Limb (tissue), 2 donors: ENCODE results near the gene P2RY1.
A peak's percentile ranks its signal among the peaks of the same experiment; 100 is the strongest.

ENCODE experiments used
- DNase-seq, 2 donors: peaks; one replicate each; pipeline ENCODE4 v3.0.0-alpha.2; 2016; ENCODE audit errors: extremely low spot score in 2 of 2

P2RY1 gene

GRCh38 chr3:152834776-152835600 is at the start of gene P2RY1:
Gene P2RY1, plus strand, starts transcription at chr3:152835131. Its CDS starts 652 bp downstream, at chr3:152835783.
- peak; percentile 65 to 80 for DNase-seq

GRCh38 chr3:152786977-152787681 is 47.8 kb upstream of the P2RY1 start:
- no peak for DNase-seq

GRCh38 chr3:152790651-152791387 is 44.1 kb upstream of the P2RY1 start:
- DNase-seq: no peak

DNA sequence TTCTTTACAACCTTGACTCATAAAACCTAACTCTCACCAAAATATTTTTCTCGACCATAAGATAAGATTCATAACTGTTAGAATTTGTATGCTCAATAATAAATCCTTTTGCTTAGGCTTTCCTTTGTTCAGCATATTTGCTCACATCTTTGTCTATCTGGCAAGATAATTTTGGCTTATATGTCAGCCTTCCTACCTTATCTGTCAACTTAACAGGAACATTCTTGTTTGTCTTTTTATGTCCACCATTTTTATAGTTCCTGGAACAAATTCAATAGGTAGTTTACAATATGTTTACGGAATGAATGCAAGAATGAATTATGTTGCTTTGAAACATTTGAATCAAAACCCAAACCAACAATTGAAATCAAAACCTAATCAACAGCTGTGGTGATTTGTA is 41.0 kb upstream of the P2RY1 start:
- DNase-seq: no peak

DNA sequence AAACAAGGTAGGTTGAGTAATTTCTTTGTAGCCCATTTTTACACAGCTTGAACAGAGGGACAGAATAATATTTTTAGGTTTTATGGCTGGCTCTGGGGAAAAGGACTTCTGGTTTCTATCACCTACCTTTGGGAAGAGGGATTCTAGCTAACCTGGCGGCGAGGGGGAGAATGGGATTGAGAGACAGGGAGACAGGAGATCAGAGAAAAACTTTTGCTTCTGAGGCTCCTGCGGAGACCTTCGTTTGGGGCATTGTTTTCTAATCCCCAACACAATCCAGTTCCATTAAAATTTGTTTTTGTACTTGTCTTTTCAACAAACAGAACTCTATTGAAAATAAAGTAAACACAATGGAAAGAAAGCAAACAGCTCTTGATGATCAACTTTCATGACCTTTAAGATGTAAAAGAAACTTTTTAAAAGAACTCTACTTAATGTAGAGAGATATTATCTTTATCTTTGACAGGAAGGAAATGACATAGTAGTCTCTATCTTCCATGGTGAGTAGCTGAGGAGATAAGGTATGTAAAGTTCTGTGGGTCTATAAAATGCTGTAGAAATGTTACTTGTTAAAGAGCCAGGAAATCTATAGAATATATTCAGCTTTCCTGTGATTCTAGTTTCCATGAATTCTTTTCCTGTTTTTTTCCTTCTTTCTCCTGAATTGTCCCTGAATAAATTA is 37.0 kb upstream of the P2RY1 start:
- no peak for DNase-seq

DNA sequence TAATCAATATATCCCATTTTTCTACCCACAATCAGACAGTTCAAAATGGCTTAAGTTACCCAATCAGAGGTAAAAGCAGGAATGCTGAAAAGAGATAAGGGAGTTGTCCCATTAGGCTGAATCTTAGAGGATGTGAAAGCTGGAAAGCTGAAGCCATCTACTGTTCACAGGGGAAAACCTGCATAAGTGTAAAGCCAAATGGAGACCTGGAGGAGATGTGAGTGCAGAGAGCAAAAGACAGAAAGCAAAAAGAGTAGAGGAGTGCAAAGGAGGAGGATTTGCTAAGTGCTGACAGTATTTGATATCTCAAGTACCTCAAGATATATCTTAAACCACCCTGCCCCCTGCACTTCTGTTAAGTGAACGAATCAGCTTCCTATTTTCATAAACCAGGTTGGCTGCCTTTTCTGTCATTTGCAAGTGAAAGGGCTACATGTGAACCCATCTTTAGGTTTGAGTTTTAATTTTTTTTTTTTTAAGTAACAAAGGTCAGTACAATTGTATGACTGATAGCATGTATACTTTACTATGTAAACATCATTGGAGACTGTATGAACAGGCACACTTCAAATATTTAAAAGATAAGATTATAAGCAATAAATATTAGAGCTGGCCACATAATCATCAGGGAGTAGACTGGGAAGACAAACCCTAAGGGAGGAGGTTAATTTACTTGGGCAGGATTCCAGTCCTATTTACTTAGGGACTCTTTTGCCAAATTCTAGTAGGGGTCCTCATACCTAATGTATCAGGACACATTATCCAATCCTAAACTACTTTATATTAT is 22.8 kb upstream of the P2RY1 start:
- DNase-seq: no peak

DNA sequence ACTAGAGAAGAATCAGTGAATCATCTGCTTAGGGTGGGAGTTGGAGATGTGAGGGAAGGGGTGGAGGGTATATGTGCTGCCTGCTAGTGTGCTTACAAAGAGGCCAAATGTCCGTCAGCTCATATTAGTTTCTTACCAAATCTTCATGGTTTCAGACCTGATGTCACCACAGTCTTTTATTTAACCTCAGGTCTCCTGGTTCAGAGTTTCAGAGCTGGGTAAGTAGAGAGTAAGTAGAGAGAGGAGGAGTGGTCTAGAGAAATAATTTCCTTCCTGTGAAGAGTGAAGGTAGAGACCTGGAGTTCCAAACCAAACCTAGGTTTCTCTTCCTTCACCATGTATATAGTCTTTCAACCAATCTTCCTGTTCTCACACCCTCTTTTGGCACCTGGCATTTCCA is 17.5 kb upstream of the P2RY1 start:
- no peak for DNase-seq

GRCh38 chr3:152818027-152818426 is 16.9 kb upstream of the P2RY1 start:
- DNase-seq: no peak

GRCh38 chr3:152823173-152823572 is 11.8 kb upstream of the P2RY1 start:
- peak in 1 of 2 donors; percentile 35 for DNase-seq

- DNase-seq: no peak
These were observed 11.2 kb upstream of the P2RY1 start for GRCh38 chr3:152823781-152824180.

DNA sequence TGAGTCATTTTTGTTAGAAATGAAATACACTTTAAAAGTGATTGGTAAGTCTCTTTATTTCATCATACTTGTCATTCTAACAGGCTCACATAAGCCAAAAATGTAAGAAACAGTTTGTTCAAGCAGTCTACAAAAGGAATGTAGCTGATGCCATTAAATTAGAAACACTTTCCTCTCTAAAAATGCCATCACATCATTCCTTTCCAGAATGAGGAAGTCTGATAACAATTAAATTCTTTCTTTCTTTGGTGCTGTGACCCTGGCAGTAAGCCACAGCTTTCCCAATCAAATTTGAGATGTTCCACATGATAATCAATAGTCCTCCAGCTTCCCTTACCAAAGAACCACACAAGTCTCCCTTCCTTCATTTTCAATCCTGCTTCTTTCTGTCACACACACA is 9.4 kb upstream of the P2RY1 start:
- no peak for DNase-seq

DNA sequence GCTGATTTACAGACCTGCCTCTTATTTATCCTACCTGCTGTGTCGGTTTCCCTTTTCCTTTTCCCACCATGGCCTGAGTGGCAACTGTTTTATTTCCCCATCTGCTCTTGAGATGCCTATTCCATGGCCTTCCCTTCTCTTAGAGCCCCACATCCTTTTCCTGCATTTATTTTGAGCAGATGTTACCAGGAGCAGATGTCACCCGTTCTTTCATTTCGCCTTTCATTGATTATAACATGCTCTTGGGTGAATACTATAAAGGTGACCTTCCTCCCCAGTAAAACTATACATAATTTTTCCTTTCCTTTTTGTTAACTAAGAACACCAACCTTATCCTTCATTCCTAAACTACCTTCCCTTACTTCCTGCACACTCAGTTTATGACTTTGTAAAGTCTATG is 8.5 kb upstream of the P2RY1 start:
- no peak for DNase-seq

- DNase-seq: no peak
These were observed 7.6 kb upstream of the P2RY1 start for GRCh38 chr3:152827313-152827712.

DNA sequence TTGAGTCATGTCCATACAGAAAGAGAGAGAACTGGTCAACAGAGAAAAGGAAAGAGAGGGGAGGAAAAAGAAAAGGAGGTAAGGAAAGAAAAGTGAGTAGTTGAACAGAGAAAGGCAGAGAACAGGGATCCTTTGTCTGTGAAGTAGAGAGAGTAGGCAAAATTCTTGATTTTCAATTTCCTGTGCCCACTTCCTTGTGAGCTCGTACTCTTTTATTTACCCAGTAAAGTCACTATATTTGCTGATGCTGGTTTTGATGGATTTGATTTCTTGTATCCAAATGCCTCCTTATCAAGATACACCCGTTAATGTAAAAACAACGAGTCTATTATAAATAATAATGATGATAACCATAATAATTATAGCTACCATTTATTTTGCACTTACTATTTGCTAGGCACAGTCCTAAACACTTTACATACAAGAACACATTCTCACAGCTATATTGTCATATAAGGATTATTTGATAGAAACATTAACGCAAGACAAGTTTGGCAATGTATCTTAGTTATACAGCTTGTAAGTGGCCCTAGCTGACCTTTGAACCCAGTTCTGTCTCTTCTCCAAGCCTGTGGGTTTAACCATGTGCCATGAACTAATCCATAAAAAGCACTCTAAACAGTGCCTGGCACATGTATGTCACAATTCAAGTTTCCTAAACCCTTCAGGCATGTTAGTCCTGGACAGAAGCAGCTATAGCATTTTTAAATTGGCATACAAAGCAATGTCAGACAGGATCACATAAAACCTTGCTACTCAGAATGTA is 6.7 kb upstream of the P2RY1 start:
- DNase-seq: no peak

- no peak for DNase-seq
These were observed 4.7 kb upstream of the P2RY1 start for GRCh38 chr3:152830245-152830644.

DNA sequence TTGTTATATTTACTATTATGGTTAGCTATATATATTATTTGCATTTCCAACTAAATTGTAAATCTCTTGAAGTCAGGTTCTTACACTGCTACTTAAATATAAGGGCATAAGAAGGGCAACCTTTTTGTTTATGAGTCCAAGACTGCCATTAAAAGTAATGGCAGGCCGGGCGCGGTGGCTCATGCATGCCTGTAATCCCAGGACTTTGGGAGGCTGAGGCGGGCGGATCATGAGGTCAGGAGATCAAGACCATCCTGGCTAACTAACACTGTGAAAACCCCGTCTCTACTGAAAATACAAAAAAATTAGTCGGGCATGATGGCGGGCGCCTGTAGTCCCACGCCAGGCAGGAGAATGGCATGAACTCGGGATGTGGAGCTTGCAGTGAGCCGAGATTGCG is 2.9 kb upstream of the P2RY1 start:
- no peak for DNase-seq

GRCh38 chr3:152833089-152833488 is 1.8 kb upstream of the P2RY1 start:
- DNase-seq: no peak

DNA sequence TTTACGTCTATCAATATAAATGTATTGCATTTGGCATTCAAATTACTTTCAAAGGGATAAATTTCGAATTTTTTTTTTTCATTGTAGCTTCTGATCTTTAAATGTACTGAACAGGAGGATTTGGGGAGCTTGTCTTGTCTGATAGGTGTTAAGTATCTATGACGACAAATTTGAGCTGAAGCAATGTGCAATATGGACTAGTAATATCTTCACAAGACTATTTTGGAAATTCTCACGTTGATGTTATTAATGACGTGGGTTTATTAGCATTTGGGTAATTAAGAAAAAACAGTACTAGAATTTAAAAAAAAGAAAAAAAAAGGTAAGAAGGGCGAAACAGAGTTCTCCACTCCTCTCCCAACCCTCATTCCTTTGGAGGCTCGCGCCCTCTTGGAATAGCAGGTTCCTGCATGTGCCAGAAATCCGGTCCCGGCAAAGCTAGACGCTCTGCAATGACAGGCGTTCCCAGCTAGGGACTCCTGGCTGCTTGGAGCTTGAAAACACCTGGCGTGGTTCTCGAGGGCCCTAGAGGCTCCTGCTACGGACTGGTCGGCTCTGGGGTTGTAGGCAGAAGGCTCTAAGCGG is 648 bp upstream of the P2RY1 start:
- peak in 1 of 2 donors; percentile 48 for DNase-seq

GRCh38 chr3:152835601-152836102 is 721 bp downstream of the P2RY1 start:
- DNase-seq: no peak
